HG03103 (cell line): ENCODE results near the gene SEMA5A.

Source experiments
- ATAC-seq: cut with Tn5 transposase; IDR thresholded peaks from one replicate; pipeline ENCODE4 v1.9.1; 2021; ENCODE audit warnings: low read depth; ENCODE audit not compliant: unreplicated experiment

The SEMA5A gene

DNA sequence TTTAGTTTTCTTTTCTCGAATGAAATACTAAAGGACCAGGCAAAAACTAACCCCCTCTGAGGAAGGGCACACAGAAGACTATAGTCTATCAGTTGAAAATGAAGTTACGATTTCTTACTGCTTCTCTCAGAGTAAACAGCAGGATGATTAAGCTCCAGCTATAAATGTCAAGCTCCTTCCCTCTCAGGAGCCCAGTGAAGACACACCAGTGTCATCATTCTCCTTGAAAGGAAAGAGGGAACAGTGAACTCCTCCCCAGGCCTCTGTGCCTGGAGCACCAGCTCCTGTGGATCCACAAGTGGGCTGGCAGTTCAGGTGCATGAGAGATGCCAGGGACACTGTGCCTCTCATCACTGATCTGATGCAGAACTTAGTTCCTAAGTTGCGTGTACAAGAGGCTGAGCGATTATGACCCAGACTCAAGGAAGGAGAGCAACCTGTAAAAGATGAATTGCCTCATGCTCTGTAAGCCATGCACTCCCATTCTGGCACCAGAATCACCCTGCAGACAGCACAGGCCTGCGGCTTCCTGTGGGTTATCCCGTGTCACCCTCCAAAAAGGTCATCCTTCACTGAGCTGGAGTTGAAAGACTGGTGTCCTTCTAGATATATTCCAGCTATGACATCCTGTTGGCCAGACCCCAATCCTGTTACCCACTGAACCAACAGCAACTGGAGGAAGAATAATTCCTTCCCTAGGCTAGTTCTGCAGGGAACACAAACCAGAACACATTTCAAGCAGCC lies 394.0 kb downstream of the SEMA5A start:
- ATAC-seq: no peak

DNA sequence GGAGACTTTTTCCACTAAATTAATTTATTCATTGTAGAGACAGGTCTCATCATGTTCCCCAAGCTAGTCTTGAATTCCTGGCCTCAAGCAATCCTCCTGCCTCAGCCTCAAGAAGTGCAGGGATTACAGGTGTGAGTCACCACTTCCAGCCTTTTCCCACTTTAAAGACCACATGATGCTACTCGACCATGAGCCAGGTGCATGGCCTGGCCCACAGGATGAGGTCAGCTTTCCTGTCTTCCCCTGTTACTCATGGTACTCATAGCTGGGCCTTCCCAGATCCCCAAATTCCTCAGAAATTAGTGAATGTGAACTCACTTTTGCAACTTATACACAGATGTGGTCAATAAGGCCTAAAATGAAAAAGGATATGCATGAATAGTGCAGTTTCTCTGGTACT lies 395.9 kb downstream of the SEMA5A start:
- ATAC-seq: no peak

DNA sequence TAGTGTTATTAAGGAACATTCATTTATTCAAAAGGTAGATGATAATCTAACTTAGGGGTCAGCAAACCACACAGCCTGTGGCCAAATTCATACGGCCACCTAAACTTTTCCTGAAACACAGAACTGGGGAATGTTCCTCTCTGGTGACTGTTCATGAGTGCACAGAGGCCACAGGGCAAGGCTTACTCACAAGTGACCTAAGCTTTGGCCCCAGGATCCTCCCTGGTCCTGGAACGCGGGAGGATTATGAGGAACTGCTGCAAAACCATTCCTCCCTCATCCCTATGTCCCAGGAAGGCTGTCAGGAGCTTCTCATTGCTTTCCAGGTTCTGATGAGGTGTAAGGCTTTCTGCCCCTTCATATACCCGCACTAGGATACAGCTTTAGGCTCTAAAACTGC lies 397.6 kb downstream of the SEMA5A start:
- ATAC-seq: no peak

DNA sequence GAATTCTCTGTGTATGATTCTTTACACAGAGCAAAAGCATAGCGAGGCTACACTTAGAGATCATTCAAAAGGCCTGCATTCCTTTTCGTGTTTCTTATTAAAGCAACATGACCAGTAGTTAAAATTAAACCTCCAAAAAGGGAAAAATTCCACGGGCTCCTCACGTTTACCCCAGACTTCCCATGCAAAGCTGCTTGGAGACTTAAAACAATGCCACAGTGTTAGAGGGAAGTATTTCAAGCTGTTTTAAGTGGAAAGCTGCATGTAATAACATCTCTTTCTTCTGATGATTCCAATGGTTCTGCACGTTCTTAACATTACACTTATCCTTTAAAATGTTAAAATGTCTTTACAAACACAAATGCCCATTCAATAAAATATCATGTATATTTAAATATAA lies 405.2 kb downstream of the SEMA5A start:
- no peak for ATAC-seq

DNA sequence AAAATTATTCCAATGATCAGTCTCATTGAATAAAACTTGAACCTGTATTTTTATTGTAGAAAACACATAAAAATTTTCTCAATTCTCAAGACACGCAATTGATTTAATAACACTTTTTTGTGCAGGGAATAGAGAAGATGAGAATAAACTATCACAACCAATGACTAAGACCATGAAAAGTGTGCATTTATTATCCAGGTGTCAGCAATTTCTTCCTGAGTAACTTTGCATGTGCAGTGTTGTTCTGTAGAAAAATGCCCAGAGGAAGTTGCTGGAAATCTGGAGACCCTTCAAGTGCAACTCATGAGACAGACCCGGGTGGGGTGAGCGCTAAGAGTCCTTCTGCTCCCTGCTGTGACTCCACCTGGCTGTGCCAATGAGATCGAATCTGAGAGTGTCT lies 405.7 kb downstream of the SEMA5A start:
- ATAC-seq: no peak

DNA sequence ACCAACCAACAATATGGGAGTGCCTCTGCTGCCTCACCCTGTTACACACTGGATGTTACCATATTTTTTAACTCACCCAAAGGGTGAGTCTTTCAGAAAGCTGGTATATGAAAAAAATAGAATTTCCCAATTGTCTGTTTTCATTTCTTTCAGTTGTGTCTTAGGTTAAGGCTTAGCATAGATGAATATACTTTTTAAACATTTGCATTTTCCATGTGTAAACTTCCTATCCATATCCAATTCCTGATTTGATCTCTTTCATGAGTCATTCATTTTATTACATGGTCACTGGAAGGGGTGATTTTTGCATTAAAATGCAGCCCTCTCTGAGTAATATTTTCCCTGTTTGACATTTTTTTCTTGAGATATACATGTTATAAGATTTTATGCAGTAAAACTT lies 406.5 kb downstream of the SEMA5A start:
- no peak for ATAC-seq

DNA sequence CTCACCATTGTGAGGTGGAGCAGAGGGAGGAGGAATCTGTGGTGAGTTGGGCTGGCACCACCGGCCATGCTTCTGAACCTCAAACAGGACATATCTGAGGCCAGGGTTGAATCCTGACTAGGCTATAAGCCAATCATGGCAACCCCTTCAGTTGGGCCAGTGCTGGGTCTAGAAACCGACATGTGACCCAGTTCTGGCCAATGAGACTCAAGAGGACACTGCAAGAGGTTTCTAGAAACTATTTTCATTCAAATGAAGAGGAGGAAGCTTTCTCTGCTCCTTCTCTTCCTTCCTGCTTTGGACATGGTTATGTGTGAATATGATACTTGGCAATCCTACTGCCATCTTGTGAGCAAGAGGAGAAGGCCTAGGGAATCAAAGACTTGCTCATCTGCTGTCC lies 417.7 kb downstream of the SEMA5A start:
- ATAC-seq: no peak

DNA sequence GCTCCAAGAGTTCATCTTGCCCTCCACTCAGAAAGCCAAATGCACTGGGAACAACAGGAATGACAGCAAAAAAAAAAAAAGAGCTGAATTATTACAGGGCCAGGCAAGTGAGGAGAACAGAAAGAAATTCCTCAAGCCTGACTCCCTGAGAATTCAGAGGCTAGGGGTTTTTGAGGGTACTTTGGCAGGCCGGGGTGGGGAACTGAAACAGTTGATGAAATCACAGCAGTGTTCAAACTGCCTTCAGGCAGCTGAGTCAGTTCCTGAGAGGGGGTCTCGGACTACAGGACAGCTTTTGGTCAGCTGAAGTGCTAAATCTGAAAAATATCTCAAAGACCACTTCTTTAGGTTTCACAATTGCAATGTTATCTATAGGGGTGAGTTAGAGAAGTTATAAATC lies 419.4 kb downstream of the SEMA5A start:
- ATAC-seq: no peak

DNA sequence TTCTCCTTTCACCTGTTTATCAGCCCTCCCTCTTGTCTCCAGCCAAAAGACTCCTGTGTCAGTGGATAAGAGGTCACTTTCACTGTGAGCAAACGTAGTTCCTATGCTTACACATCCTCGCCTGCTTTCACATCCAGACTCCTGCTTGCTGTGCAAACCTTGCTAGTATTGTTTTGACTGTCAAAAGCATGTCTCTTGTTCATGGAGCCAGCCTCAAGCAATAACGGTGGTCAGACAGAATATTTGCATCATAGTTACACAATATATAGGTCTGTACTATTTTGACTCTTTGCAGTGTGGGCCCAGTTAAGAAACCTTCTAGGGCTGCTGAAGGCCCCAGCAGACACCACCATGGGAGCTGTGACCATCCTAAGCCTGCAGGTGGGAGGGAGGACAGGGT lies 420.0 kb downstream of the SEMA5A start:
- ATAC-seq: no peak

DNA sequence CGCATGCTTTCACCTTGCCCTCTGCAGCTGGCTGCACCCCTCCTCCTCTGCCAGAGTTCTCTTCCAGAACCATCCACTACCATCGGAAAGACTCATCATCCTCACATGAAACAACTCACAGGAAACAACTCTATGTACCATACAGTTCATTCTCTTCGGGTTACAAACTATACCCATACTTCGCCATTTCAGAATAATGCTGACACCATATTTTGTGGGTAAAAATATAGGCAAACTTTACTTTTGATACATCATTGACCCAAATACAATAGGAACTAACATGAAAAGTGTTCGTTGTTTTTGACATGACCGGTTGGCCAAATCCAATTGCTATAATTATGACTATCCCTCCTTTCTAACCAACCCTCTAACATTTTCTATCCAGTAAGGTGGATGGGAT lies 421.0 kb downstream of the SEMA5A start:
- ATAC-seq: no peak

DNA sequence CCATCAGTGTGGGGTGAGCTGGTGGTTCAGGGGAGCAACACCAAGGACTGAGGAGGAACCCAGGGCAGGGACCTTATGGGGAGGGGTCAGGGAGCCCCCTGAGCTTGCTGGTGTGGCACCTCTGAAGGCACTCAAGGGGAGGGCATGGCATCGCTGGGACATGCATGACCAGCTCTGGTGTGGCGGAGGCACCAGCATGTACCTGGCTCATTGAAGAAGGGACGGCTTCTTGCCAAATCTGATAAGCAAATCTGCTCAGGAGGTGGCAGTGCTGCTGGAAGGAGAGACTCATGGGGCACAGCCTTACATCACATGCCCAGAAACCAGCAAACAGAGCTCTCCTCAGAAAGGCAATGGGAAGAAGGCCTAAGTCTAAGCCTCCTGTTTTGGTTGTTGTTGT lies 421.8 kb downstream of the SEMA5A start:
- no peak for ATAC-seq

DNA sequence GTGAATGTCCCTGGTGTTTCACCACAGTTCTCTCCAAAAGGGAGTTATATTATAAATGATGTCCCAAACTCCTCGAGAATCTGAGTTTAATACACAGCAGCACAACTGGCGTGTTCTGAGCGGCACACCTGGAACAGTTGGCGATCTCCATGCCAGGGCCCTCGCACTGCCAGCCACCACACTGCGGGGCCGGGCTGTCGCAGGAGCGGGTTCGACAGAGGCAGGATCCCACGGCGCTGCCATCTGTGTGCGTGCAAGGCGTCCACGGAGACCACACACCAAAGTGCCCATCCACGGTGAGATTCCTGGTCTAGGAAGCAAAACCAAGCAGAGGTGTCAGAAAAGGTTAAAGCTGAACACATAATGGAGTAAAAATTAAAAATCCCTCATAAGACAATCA lies 423.3 kb downstream of the SEMA5A start:
- ATAC-seq: no peak

DNA sequence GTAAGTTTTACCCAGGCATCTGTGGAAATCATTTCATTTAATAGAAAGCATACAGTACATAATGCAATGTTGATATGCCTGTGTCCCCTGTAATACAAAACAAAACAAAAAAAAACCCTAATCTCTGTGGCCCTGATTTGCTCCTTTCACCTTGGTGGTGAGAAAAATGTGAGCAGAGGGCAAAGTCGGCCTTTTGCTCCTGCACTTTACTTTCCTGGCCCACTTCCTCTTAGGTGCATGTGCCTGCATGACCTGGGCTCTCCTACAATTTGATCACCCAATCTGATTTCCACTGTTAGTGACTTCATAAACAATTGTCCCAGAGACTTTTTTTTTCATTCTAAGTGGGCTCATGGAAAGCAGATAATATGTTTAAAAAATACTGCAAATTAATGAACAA lies 424.3 kb downstream of the SEMA5A start:
- no peak for ATAC-seq

DNA sequence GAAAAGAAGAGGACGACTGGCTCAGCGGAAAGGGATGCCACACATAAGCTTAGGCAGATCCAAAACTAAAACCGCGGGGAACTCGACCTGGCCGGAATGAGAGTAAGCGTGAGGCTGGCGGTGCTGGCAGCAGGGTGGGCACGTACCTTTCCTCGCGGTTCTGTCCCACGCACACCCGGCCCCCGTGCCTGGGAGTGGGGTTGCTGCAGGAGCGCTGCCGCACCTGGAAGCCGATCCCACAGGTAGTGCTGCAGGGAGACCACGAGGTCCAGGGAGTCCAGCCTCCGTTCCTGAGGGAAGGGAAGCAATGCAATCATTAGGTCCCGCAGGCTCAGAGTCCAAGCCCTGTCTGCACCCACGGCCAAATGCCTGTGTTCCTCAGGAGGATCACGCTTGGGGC lies 427.0 kb downstream of the SEMA5A start:
- ATAC-seq: no peak

DNA sequence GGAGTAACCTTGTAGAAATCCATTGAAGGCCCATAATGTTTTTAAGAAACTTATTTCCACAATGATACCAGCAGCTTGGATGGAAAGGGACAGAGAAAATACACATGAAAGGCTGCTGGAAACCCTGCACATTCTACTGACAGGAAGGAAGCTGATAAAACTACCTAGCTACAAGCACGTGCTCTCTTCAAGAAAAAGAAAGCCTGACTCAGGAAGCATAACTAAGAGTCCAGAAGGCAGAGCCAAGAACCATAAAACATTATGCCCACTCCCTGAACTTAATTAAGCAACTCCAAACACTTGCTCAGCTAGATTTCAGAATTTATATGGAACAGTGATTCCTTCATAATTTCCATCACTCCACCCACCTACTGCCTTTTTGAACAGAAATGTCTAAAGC lies 430.8 kb downstream of the SEMA5A start:
- no peak for ATAC-seq

DNA sequence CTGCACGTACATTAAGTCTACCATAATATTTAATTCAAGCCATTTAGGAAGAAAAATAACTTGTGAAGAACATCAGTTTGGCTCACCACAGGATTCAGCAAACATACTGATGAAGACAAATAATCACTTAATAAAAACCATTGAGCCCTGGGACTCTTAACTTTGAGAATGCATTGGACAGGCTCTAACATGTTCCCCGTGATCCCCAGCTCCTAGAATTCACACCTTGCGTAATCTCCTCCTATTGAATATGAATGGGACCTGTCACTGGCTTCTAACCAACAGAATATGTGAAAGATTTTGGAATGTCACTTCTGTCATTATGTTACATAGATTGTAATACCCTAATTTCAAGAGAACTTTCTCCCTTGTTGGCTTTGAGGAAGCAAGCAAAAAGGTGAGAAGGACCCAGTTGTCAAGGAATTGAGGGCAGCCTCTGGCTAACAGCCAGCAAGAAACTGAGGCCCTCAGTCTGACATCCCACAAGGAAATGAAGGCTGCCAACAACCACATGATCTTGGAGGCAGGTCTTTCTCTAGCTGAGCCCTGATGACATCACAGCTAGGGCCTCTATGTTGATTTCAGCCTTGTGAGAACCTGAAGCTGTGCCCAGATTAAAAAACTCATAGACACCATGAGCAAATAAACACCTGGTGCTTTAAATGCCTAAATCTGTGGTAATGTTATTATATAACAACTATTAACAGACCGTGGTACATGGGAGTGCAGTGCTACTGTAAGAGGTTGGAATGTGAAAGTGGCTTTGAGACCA lies 433.2 kb downstream of the SEMA5A start:
- ATAC-seq: no peak

DNA sequence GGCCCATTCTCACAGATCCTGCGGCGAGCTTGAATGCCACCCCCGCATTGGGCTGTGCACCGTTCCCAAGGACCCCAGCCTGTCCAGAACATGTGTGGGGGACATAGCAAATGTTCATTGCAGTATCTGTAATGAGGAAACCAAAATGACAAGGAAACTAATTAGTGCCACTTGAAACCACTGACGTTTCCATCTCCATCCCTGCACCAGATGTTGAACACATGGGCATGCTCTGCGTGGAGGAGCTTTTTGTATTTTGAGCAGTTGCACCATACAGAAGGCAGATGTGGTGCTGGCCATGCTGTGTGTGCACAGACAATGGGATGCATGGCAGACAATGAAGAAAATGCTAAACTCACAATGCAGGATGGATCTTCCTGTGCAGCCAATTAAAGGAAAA lies 437.7 kb downstream of the SEMA5A start:
- ATAC-seq: no peak

DNA sequence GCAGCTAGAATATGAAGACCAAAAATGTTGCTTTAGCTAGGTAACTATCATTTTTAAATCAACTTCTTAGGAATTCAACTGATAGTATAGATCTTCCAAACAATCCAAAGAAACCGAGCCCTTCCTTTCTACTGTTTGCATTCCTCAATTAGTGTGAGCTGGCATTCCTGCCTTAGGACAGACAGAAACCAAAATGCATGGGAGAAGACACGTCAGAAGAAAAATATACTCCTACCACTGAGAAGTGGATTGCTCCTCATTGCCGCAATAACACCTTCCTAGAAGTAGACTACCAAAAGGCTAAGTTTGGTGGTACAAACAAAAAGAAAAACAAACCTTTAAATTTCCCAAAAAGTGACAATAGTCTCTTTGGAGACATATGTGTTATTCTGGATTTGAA lies 440.0 kb downstream of the SEMA5A start:
- ATAC-seq: no peak

DNA sequence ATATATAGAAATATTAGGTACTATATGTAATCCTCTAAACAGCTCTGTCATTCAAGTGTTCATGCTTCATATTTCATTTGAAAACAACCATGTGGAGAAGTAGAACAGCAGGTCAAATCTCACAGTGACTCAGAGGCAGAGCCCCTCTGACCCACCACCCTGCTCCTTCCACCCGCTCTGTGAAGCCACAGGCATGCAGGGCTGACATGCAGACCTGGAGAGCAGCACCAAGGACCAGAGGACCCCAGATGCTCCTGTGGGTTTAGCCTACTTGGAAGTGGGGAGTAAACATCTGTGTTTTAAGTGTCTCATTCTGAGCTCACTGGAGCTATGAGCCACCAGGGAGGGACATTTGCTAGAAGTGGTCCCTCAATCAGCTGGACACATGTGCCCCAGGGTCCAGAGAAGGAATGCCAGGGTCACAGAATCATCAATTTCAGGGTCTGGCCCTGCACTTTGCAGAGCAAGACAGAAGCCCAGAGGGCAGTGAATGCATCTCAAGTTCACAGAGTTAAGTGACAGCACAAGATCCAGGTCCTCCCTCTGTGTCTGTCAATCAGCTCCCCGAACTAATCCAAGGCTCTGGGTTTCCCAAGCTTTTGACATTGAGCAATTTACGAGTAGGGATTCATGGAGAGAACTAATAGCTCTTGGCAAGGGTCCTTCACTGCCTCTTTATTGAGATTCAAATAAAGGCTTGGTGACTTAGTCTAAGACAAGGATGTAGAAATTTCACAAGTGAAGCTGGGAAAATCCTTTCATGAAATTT lies 441.1 kb downstream of the SEMA5A start:
- ATAC-seq: no peak

DNA sequence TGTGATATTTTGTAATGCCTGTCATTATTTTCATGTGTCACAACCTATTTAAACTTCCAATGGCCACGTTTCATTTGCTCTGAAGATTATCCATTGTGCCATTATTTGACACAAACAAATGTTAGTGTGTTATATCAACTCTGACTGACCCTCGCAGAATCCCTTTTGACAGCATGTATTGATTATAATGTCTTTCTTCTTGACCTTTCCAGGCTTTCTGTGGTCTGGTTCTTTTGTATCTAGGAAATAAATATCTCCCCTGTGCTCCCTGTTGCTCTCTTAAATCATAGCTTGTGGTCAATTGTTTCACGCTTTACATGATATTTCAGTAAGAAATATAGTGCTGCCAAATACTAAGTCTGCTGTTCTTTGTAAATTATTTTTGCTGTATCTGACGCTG lies 442.6 kb downstream of the SEMA5A start:
- ATAC-seq: no peak

DNA sequence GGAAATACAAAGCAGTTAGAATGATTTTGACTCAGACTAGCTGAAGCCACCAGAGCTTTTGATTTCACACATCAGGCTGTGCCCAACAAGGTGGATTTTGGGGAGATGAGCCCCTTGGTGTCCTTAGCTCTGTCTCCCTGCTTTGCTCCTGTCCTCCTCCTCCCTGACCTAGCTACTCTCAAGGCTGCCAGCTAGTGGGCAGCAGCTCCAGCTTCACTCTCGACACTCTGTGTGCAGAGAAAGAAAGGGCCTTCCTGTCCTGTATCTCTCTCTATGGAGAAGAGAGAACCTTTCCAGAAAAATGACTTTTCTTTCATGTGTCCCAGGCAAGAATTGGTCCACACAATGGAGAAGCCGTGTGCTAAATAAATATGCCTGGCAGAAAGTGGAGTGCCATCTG lies 446.2 kb downstream of the SEMA5A start:
- ATAC-seq: no peak

DNA sequence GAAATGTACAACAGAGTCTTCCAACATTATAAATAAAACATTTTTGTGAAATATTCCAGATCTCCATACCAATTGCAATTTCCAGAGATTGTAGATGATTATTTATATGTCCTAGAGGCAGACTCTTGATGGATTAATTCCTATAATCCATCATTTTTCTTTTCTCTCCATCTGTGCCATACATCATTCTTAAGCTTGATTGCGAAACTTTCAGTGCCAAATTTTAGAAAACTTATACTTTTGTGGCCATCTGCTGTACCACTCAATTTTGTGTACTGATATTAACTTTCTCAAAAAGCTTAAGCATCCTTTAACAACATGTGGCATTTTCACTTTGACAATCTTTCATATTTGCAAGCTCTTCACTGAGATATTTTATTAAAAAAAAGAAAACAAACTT lies 446.9 kb downstream of the SEMA5A start:
- ATAC-seq: no peak
